HG03139 (cell line): ENCODE results near the gene INPP5J.
"Not testable (repeated sequence)": the region's sequence is repeated elsewhere in the genome, so short reads cannot be mapped to it uniquely, and the experiment has no call there.

Experiments used
- ATAC-seq: cut with Tn5 transposase; IDR thresholded peaks from one replicate; pipeline ENCODE4 v1.9.1; 2021; ENCODE audit not compliant: unreplicated experiment

INPP5J gene

DNA sequence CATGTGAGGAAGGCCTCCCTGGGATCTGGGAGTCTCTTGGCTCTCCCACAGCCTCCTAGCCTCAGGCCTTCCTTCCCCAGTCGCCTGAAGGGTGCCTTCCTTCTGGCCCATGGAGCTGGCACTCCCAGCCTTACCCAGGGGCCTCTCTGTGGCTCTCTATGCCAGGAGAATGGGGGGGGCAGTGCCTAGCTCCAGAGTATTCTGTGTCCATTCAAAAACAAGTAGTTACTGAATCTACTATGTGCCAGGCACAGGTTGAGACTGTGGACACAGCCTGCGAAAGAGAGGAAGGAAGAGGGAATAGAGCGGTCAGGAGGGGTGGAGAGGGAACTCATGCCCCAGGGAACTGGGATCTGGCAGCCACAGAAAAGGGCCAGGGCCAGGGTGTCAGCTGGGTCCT, 20.3 kb downstream of the INPP5J start:
- ATAC-seq, result no peak

GRCh38 chr22:31143537-31143936, 20.8 kb downstream of the INPP5J start:
- ATAC-seq, result no peak

- no peak for ATAC-seq
Measured at GRCh38 chr22:31144223-31144622, 21.5 kb downstream of the INPP5J start.

DNA sequence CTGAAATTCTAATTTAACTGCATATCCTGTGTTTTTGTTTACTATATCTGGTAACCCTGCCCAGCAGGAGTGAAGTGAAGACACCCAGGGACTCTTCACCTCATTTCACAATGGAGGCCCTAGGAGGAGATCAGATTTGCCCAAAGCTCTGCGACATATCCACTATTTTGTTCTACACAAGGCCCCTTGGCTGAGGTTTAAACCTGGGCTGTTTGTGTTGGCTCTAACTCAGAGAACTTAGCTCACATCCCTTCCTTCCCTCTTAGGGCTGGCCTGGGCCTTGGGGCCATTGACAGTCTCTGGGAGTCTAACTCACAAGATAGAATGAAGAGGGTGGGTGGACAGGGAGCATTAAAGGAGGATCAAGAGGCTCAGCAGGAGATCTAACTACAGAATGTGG, 25.7 kb downstream of the INPP5J start:
- ATAC-seq, result no peak

GRCh38 chr22:31148953-31149627, 26.3 kb downstream of the INPP5J start:
- no peak for ATAC-seq

DNA sequence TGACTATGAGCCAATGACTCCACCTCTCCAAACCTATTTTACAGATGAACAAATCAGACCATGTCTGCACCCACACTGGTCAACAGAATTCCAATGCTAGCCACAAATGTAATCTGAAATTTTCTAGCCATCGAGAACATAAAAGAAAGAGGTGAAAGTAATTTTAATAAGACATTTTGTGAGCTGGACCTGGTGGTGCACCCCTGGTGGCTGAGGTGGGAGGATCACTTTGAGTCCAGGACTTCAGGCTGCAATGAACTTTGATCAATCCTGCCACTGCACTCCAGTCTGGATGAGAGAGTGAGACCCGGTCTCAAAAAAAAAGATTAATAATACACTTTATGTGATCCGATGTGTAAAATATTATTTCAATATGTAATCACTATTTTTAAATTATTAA, 27.8 kb downstream of the INPP5J start:
- no peak for ATAC-seq

GRCh38 chr22:31151872-31152271, 29.1 kb downstream of the INPP5J start:
- no peak for ATAC-seq

GRCh38 chr22:31153357-31153756, 30.6 kb downstream of the INPP5J start:
- no peak for ATAC-seq

DNA sequence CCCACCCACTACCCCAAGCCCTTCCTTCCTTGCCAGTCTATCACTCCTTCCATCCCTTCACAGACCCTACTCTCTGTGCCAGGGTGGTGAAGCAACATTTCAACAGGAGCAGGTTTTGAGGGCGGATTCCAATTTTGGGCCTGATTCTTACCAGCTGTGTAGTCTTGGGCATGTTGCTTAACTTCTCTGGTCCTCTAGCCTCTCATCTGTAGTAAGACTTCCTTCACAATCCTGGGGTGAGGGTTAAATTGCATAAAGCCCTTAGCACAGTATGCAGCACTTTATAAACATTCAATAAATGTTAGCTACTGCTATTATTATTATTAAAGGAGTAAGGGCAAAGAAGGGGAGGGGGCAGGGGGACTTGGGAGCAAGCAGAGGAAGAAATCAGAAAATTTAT, 32.2 kb downstream of the INPP5J start:
- no peak for ATAC-seq

DNA sequence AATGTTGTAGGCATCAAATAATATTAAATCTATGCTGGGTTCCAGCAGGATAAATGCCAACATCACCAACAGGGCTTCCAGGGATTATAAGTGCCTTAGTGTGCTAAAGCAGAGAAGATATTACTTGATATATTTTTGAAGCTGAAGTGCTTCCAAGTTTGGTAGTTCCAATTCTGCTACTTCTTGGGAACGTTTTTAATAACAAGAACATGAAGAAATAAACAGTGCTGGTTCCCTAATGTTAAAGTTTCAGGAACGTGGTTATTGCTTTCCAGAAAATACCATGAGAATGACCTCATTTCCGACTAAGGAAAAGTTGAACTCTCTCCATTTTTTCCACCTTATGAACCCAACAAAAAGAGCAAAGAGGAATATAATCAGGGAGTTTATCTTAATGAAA, 32.7 kb downstream of the INPP5J start:
- ATAC-seq, result no peak

DNA sequence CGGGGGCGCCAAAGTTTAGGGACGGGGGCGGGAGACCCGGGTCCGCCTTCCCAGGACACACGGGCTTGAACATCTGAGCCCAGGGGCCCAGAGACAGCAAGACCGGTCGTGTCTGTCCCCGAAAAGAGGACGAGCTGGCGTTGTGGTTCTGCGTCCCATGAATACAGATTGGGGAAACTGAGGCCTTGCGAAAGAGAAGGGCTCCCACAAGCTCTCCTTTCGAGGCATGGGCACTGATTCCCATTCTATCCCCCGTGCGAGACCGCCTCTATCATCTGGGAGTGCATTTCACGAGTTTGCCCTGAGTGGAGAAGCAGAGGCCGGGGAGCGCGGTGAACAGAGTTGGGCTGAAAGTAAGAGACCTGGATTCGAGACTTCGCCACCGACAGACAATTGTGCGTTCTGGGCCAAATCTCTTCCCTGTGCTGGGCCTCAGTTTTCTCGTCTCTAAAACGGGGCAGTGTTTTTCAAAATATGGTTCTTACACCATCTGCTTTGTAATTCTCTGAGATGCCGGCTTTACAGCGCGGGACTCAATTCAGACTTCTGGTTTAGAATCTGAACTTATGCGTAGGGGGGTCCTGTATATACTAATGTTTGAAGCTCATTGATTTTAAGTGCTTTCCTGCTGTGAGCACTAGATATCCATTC, 37.7 kb downstream of the INPP5J start:
- ATAC-seq, result peak; percentile 22

GRCh38 chr22:31161386-31161785, 38.6 kb downstream of the INPP5J start:
- no peak for ATAC-seq

DNA sequence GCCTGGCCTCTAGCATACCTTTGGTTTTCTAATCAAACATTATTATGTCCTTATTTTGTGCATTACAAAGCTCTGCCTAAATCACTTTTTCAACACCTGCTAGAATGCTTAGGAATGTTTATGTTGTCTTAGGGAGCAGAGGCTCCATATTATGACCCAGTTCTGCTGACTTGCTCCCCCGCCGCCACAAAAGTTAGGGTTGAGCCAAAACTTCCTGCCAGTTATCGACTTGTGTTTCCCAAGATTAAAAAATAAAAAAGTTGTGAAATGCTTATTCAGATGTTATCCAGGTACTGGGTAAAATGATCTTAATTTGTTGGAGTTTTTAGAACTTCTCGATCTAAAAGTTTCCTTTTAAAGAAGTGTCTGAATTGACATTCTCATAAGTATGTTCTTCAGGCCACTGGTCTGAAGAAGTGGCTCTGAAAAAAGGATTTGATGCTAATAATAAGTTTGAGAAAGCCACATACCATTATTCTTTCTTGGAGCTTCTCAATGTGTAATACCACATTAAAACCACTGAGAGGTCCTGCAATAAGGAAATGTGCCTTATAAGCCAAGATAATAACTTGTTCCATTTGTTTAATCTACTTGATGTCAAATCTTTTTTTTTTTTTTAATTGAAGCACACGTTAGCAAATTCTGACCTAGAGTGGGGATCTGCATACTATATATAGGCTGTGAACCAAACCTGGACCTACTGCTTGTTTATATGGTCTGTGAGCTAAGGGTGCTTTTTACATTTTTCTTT, 39.4 kb downstream of the INPP5J start:
- ATAC-seq, result no peak

DNA sequence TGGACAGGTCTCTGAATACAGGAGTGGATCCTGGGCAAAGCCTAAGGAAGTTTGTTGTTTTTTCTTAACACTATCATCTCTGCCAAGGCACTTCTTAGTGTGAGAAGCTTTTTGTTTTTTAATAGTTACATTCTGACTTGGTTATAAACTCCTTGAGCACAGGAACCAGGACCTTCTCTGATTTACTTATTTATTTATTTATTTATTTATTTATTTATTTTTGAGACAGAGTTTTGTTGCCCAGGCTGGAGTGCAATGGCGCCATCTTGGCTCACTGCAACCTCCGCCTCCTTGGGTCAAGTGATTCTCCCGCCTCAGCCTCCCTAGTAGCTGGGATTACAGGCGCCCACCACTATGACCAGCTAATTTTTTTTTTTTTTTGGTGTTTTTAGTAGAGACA, 48.2 kb downstream of the INPP5J start:
- no peak for ATAC-seq

- not testable (repeated sequence) for ATAC-seq
Measured at GRCh38 chr22:31171734-31172133, 49.0 kb downstream of the INPP5J start.

DNA sequence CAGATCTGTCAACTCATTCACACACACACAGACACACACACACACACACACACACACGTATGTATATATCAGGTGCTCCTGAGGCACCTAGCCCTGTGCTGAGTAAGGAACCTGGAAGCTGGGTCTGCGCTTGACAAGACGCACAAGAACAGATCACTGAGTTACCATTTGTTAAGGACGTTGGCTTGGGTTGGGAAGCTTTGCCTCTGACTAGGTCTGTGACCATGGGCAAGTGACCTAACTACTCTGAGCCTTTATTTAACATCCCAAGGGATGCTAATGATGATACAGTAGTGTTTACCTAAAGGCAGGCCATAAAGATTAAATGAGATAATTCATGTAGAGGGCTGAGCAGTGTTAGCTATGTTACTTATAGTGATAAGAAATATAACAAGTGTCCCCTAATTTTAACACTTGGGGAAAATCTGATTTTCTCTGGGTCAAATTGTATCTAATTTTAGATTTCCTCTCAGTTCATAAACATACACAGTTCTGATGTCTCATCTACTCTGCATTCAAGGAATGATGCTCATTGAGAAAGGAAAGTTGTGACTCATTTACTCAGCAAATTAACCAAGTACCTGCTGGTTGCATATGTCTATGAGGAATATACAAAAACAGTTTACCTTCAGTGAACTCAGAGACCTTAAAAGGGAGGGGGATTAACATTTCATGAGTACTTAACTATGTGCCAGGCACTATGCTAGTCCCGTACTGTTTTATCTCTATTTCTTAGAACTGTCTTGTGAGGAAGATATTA, 50.8 kb downstream of the INPP5J start:
- ATAC-seq, result no peak

- ATAC-seq, result no peak
Measured at GRCh38 chr22:31176923-31177322, 54.2 kb downstream of the INPP5J start.

GRCh38 chr22:31177420-31178162, 54.8 kb downstream of the INPP5J start:
- ATAC-seq, result no peak

DNA sequence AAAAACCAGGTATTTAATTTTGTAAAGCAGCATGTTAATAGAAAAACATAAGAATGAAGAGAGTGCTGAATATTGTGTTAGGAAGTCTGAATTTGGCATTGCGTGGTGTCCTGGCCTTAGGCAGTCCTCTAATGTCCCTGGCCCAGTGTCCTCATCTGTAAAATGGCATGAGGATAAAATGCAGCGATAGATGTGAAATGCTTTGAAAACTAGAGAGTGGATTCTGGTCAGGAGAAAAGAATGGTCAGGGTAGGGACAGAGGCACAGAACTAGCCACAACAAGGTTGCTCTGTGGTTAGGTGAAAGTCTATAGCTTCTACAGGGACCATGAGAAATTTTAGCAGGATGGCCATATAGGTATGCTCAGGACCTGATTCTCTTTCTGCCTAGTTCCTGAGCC, 56.1 kb downstream of the INPP5J start:
- no peak for ATAC-seq

GRCh38 chr22:31179345-31179744, 56.6 kb downstream of the INPP5J start:
- no peak for ATAC-seq

GRCh38 chr22:31184015-31184414, 61.2 kb downstream of the INPP5J start:
- no peak for ATAC-seq
